Measurements from ENCODE around the gene MMP25.

DNA sequence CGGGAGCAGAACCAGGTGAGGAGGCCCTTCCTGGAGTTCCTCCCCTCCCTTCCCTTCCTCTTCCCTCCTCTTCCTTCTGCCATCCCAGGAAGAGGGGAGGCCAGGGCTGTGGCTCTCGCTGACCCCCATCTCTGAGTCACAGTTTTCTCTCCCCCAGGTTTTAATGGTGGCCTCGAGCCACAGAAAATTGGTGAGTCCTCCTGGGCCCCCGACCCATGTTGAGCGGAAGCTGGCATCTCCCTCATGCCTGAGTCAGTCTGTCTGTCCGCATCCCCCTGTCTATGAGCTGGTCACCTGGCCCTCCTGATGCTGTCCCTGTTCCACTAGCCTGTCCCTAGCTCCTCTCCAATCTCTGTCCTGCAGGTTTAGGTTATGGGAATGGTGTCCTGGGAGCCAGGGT is 46.4 kb upstream of the MMP25 start:
- no peak for TF ChIP-seq EZH2 (IDR thresholded peaks at IDR 0.05; ENCODE audit: insufficient read depth, poor library complexity, severe bottlenecking)
- TF ChIP-seq EZH2phosphoT487 (IDR thresholded peaks at IDR 0.05; ENCODE audit: insufficient read depth, low read depth) = no peak

Data from GM23248 (cell line).